ENCODE measurements around the gene STAM2.

The STAM2 gene

DNA sequence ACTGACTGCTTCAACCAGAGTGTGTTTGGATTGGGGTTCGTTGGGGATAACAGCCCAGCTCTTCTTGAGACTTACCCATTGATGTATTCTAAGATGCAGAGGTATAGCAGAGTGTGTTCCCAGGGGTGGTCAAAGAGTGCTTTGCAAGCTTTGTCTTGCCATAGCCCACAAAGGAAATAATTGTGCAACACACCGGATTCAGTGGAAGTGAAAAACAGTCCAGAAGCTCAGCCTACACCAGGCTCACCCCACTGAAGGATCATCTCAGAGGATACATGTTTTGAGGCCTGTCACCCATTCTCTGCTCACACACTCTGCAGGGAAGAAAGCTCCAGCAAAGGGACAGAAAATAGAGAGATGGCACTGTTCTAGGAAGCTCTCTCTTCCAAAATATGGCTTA, 86.3 kb downstream of the STAM2 start:
- peak in 1 of 42 donors; percentile 9 for DNase-seq
- intact Hi-C loops (cut with DNase I), result no loop called here

- intact Hi-C loops (cut with DNase I), result no loop called here
- no peak for DNase-seq
Measured at GRCh38 chr2:152088006-152088405, 87.6 kb downstream of the STAM2 start.

GRCh38 chr2:152086231-152086630, 89.3 kb downstream of the STAM2 start:
- intact Hi-C loops (cut with DNase I), result no loop called here
- DNase-seq, result no peak

GRCh38 chr2:152084076-152084475, 91.5 kb downstream of the STAM2 start:
- intact Hi-C loops (cut with DNase I), result no loop called here
- peak in 1 of 42 donors; percentile 9 for DNase-seq

- intact Hi-C loops (cut with DNase I), result no loop called here
Measured at GRCh38 chr2:152083202-152083875, 92.2 kb downstream of the STAM2 start.

DNA sequence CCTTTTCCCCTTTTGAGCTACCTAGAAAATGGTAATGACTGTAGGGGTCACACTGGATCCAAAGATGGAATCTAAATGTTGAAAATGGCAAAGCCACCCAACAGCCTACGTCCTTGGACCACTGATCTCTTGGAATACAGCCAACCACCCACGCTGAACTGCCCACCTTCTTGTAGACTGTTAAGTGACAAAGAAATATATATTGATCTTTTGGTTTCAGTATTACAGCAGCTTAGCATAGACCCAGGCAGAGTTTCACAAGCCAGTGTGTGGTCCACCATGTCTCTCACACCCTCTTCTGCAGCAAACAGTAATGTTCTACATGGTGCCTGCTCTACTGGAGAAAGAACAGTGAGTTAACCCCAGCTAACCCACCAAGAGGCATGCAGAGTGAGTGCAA, 96.9 kb downstream of the STAM2 start:
- no peak for DNase-seq
- intact Hi-C loops (cut with DNase I), result no loop called here

More at GRCh38 chr2:152083202-152083875, 92.2 kb downstream of the STAM2 start:
- DNase-seq, result no peak

GRCh38 chr2:152078023-152078422, 97.5 kb downstream of the STAM2 start:
- intact Hi-C loops (cut with DNase I), result no loop called here
- no peak for DNase-seq

GRCh38 chr2:152075461-152076050, 100.0 kb downstream of the STAM2 start:
- intact Hi-C loops (cut with DNase I), result no loop called here
- no peak for DNase-seq

DNA sequence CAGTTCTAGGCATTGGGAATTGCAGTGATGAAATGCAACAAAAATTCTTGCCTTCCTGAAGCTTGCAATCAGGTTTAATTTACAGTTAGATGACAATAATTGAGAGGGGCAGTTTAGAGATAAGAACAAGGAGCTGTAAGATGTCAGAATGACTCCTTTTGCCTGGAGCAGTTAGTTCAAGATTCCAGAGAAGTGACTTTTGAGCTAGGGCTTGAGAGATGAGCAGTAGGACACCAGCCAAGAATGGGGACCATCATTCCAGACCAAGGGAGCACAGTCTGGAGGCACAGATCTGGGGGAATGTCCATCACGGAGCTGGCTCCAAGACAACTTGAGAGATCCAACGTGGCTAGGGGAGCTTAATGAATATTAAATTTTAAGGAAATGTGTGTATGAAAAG, 103.6 kb downstream of the STAM2 start:
- intact Hi-C loops (cut with DNase I), result no loop called here
- DNase-seq, result no peak

GRCh38 chr2:152071518-152071917, 104.0 kb downstream of the STAM2 start:
- intact Hi-C loops (cut with DNase I), result no loop called here
- DNase-seq, result no peak

GRCh38 chr2:152071092-152071491, 104.5 kb downstream of the STAM2 start:
- no peak for DNase-seq
- intact Hi-C loops (cut with DNase I), result no loop called here

GRCh38 chr2:152068226-152068625, 107.3 kb downstream of the STAM2 start:
- DNase-seq, result no peak
- intact Hi-C loops (cut with DNase I), result no loop called here

GRCh38 chr2:152067823-152068222, 107.7 kb downstream of the STAM2 start:
- intact Hi-C loops (cut with DNase I), result no loop called here
- DNase-seq, result no peak

Data from head of caudate nucleus (tissue), 42 donors.